MCF 10A (cell line): ENCODE data around the gene CDK14. TPM values are rescaled to one million over a fixed set of nuclear protein-coding genes. Genes with fewer than 3 reads are reported as not detected.

Source experiments
- BruUV-seq: library from RNA; stranded (reverse); fragments of 400-500 nt; replicated peaks from 2 replicates; lab custom pipeline; 2021; lab: Mats Ljungman, UMichigan
- CTCF ChIA-PET: fragments of 300-600 bp; sonication (Branson Sonifier 250); formaldehyde crosslinking; extraction: SDS; loops from one replicate; lab custom pipeline; 2021; ENCODE audit warnings: antibody characterized with exemption, inconsistent platforms; lab: Yijun Ruan, JAX
- POLR2A ChIA-PET: fragments of 300-600, 350-650 bp; sonication (Branson Sonifier 250); formaldehyde crosslinking; extraction: SDS; loops from one replicate; lab custom pipeline; 2020; ENCODE audit warnings: antibody characterized with exemption, inconsistent platforms; lab: Yijun Ruan, JAX
- DNase-seq: peaks from one replicate; pipeline ENCODE4 v3.0.0-alpha.2; 2018; ENCODE audit not compliant: unreplicated experiment
- H3K27ac Mint-ChIP-seq: one replicate; pipeline ENCODE4 v1.8.0; 2022; ENCODE audit warnings: mild to moderate bottlenecking, low read depth, mixed read lengths; ENCODE audit not compliant: unreplicated experiment
- H3K27me3 Mint-ChIP-seq: one replicate; pipeline ENCODE4 v1.8.0; 2022; ENCODE audit warnings: mixed read lengths; ENCODE audit not compliant: insufficient read depth, unreplicated experiment
- H3K36me3 Mint-ChIP-seq: one replicate; pipeline ENCODE4 v1.8.0; 2022; ENCODE audit warnings: mild to moderate bottlenecking, moderate library complexity, mixed read lengths; ENCODE audit not compliant: insufficient read depth, unreplicated experiment
- H3K4me1 Mint-ChIP-seq: one replicate; pipeline ENCODE4 v1.8.0; 2022; ENCODE audit warnings: mixed read lengths; ENCODE audit not compliant: insufficient read depth, unreplicated experiment
- H3K4me3 Mint-ChIP-seq: one replicate; pipeline ENCODE4 v1.8.0; 2022; ENCODE audit warnings: mild to moderate bottlenecking, moderate library complexity, mixed read lengths; ENCODE audit not compliant: unreplicated experiment
- H3K9me3 Mint-ChIP-seq: one replicate; pipeline ENCODE4 v1.8.0; 2022; ENCODE audit warnings: mixed read lengths; ENCODE audit not compliant: unreplicated experiment
- CTCF ChIP-seq: fragments of 200-600 bp; IDR thresholded peaks from one replicate; pipeline ENCODE4 v1.8.0; 2022; ENCODE audit warnings: antibody characterized with exemption, mild to moderate bottlenecking; ENCODE audit not compliant: unreplicated experiment
- intact Hi-C: fragments of 100-400 bp; cut with micrococcal nuclease; formaldehyde crosslinking; loops from 2 replicates; pipeline ENCODE4 v1.14.1; 2022
- total RNA-seq: library from RNA; stranded (reverse); gene quantifications from 2 replicates; pipeline ENCODE4 v1.2.3, GENCODE V29; 2022

CDK14 gene
- total RNA-seq, 1 experiment from 2014 or later: 32.0 TPM

- Mint-ChIP-seq H3K27ac (no peak overlapping the region), H3K4me1 (no peaks in the 10 kb centered on the region), H3K4me3 (no peak overlapping the region), H3K27me3 (no peaks in the 10 kb centered on the region), H3K9me3 (no peaks in the 10 kb centered on the region), H3K36me3 (peaks cover 4% of the 10 kb centered on the region)
- DNase-seq: no peak
- ChIA-PET POLR2A (no interaction called here), CTCF (interaction anchor here (0.6 to 1.0 kb wide), 3 partner anchors 19 to 635 kb away, joined by 3 read pairs; no protein-coding TSS in a partner anchor)
- TF ChIP-seq CTCF: no peak
- intact Hi-C loops: no loop called here
- BruUV-seq: no TSS peak
These were observed 544.9 kb downstream of the CDK14 start for GRCh38 chr7:91140982-91141381.

GRCh38 chr7:91142743-91143142, 546.6 kb downstream of the CDK14 start:
- Mint-ChIP-seq H3K9me3 (no peaks in the 10 kb centered on the region), H3K27me3 (no peaks in the 10 kb centered on the region), H3K27ac (no peak overlapping the region), H3K36me3 (peaks cover 4% of the 10 kb centered on the region), H3K4me3 (no peak overlapping the region), H3K4me1 (no peaks in the 10 kb centered on the region)
- no peak for TF ChIP-seq CTCF
- ChIA-PET POLR2A (no interaction called here), CTCF (interaction anchor here (0.5 to 0.9 kb wide), 2 partner anchors 53 to 641 kb away, joined by 4 read pairs; no protein-coding TSS in a partner anchor)
- no peak for DNase-seq
- intact Hi-C loops: no loop called here
- no TSS peak for BruUV-seq

GRCh38 chr7:91149341-91150246, 553.5 kb downstream of the CDK14 start:
- intact Hi-C loops: no loop called here
- H3K9me3 Mint-ChIP-seq: no peaks in the 10 kb centered on the region

More at GRCh38 chr7:91149341-91150246, 553.5 kb downstream of the CDK14 start:
- no peak for DNase-seq
- H3K36me3 Mint-ChIP-seq: no peaks in the 10 kb centered on the region
- CTCF ChIA-PET: interaction anchor here (0.6 to 1.2 kb wide), 3 partner anchors 60 to 636 kb away, joined by 3 to 5 read pairs (median 5); no protein-coding TSS in a partner anchor
- POLR2A ChIA-PET: no interaction called here
- BruUV-seq: no TSS peak
- no peak overlapping the region for H3K4me3 Mint-ChIP-seq
- H3K4me1 Mint-ChIP-seq: no peaks in the 10 kb centered on the region
- H3K27ac Mint-ChIP-seq: no peak overlapping the region
- H3K27me3 Mint-ChIP-seq: no peaks in the 10 kb centered on the region
- TF ChIP-seq CTCF: no peak
